ENCODE measurements around the gene TENM4. TPM values are rescaled to one million over a fixed set of nuclear protein-coding genes. Genes with fewer than 3 reads are reported as not detected.

Gene TENM4
- total RNA-seq, 1 donor from 2014 or later: 5.1 TPM

DNA sequence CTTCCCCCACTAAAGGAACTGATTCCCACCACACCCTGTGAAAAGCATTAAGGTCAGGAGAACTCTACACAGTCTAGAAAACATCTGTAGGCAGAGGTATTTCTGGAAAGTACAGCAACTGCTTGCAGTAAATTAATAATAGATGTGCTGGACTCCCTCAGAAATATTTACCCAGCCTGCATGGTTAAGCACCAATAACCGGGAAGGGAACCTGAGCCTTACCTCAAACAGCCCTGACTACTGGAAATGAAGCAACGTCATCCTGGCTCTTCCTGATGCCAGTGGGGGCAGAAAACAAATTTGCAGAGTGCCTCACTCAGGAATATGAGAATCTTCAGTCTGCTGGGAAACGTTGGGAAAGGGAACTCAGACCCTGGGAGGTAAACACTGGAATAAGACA is 318.1 kb downstream of the TENM4 start:
- no peak overlapping the region for H2AFZ ChIP-seq (replicated peaks)
- H3K9ac ChIP-seq: no peak overlapping the region
- no peak overlapping the region for H3K4me3 ChIP-seq
- Mint-ChIP-seq H3K27ac (no peak overlapping the region), H3K27me3 (ENCODE audit: insufficient read depth, low read depth) (peaks cover 5% of the 10 kb centered on the region), H3K9me3 (peaks cover 27% of the 10 kb centered on the region), H3K36me3 (peaks cover 8% of the 10 kb centered on the region), H3K4me3 (no peak overlapping the region), H3K4me1 (peaks cover 27% of the 10 kb centered on the region)
- peaks cover 26% of the 10 kb centered on the region for H3K4me1 ChIP-seq
- TF ChIP-seq EZH2 (IDR thresholded peaks at IDR 0.05) (no peak), EZH2phosphoT487 (IDR thresholded peaks at IDR 0.05) (no peak)
- TF ChIP-seq, protein P1, sequence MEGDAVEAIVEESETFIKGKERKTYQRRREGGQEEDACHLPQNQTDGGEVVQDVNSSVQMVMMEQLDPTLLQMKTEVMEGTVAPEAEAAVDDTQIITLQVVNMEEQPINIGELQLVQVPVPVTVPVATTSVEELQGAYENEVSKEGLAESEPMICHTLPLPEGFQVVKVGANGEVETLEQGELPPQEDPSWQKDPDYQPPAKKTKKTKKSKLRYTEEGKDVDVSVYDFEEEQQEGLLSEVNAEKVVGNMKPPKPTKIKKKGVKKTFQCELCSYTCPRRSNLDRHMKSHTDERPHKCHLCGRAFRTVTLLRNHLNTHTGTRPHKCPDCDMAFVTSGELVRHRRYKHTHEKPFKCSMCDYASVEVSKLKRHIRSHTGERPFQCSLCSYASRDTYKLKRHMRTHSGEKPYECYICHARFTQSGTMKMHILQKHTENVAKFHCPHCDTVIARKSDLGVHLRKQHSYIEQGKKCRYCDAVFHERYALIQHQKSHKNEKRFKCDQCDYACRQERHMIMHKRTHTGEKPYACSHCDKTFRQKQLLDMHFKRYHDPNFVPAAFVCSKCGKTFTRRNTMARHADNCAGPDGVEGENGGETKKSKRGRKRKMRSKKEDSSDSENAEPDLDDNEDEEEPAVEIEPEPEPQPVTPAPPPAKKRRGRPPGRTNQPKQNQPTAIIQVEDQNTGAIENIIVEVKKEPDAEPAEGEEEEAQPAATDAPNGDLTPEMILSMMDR (IDR thresholded peaks at IDR 0.05): no peak
- DNase-seq (ENCODE audit: low spot score): no peak
- H3K27ac ChIP-seq: no peak overlapping the region
- H4K20me1 ChIP-seq (ENCODE audit: low read depth): no peaks in the 10 kb centered on the region
- H3K9me3 ChIP-seq (ENCODE audit: low read depth): no peaks in the 10 kb centered on the region
- H3K4me2 ChIP-seq: no peak overlapping the region
- H3F3A ChIP-seq (ENCODE audit: low read depth): peaks cover 24% of the 10 kb centered on the region
- no peaks in the 10 kb centered on the region for H3K79me2 ChIP-seq (ENCODE audit: low read depth)
- no peaks in the 10 kb centered on the region for H3K36me3 ChIP-seq
- no peaks in the 10 kb centered on the region for H3K27me3 ChIP-seq

DNA sequence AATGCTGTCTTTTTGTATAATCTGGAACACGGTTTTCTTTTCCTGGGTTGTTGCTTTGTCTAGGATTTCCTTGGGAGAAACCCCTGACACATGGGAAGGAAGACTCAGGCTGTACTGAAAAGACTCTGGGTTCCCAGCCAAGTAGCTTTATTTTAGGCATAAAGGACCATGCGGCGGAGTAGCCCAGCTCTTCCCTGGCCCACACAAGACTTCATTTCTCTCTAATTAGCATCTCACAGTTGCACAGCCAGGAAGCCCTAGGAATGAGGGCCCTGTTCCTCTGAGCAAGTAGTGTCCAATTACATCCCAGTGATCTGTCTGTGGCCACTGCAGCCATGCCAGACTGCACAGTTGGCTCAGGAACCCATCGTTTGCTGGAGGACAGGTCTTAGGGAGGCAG is 319.5 kb downstream of the TENM4 start:
- Histone ChIP-seq H3K27ac (no peak overlapping the region), H3K4me2 (peak overlapping the region; percentile 8), H2AFZ (replicated peaks) (no peak overlapping the region), H3K27me3 (no peaks in the 10 kb centered on the region), H4K20me1 (ENCODE audit: low read depth) (no peaks in the 10 kb centered on the region), H3F3A (ENCODE audit: low read depth) (peaks cover 24% of the 10 kb centered on the region), H3K9me3 (ENCODE audit: low read depth) (no peaks in the 10 kb centered on the region), H3K36me3 (no peaks in the 10 kb centered on the region), H3K4me1 (peaks cover 26% of the 10 kb centered on the region), H3K4me3 (no peak overlapping the region), H3K79me2 (ENCODE audit: low read depth) (no peaks in the 10 kb centered on the region), H3K9ac (no peak overlapping the region)
- Mint-ChIP-seq H3K27me3 (ENCODE audit: insufficient read depth, low read depth) (peaks cover 3% of the 10 kb centered on the region), H3K4me3 (no peak overlapping the region), H3K36me3 (peaks cover 6% of the 10 kb centered on the region), H3K27ac (peak overlapping the region; percentile 77), H3K9me3 (peaks cover 14% of the 10 kb centered on the region), H3K4me1 (peaks cover 37% of the 10 kb centered on the region)
- DNase-seq (ENCODE audit: low spot score): peak; percentile 31
- TF ChIP-seq, protein P1 (IDR thresholded peaks at IDR 0.05): no peak
- no peak for TF ChIP-seq EZH2 (IDR thresholded peaks at IDR 0.05)
- TF ChIP-seq EZH2phosphoT487 (IDR thresholded peaks at IDR 0.05): no peak

DNA sequence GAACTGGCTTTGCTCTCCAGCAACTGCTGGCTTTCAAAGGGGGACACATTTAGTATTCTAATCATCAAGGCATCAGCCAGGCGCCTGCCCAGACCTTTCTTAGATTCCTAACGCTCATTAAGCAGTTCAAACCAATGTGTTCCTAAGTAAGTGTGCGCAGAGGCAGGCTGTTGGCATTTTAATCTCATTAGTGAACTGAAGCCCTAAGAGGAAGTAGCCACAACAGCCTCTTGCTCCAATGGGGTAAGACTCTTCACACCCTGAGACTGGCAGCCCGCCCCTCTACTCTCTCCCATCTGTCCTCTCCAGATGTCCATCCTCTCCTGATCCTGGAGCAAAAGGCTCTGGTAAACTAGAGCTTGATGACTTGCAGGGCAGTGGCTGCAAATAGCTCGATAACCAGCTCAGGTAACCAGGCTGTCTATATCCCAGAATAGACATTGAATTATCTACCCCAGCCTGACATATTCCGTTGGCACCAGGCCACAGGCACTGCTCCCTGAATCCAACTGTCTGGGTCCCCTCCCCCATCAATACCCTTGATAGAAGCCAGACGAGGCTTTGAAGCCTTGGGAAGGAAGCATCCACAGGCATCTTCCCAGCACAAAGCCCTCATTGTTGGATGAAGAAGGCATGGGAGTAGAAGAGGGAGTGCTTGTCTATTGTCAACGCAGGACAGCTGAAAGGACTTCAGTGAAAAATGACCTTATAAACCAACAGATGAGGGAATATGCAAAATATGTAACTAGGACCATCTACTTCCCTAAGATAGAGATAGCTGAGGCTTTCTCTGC is 321.1 kb downstream of the TENM4 start:
- no peak overlapping the region for H3K4me3 Mint-ChIP-seq
- H3K4me3 ChIP-seq: no peak overlapping the region
- no peak for TF ChIP-seq EZH2phosphoT487 (IDR thresholded peaks at IDR 0.05)
- H3K27me3 Mint-ChIP-seq (ENCODE audit: insufficient read depth, low read depth): peaks cover 3% of the 10 kb centered on the region
- H3K36me3 ChIP-seq: no peaks in the 10 kb centered on the region
- peaks cover 24% of the 10 kb centered on the region for H3F3A ChIP-seq (ENCODE audit: low read depth)
- peak overlapping the region; percentile 78 for H3K27ac Mint-ChIP-seq
- H2AFZ ChIP-seq (replicated peaks): no peak overlapping the region
- H3K27ac ChIP-seq: no peak overlapping the region
- H3K4me2 ChIP-seq: peak overlapping the region; percentile 46
- H3K79me2 ChIP-seq (ENCODE audit: low read depth): no peaks in the 10 kb centered on the region
- no peak overlapping the region for H3K9ac ChIP-seq
- H3K4me1 Mint-ChIP-seq: peaks cover 37% of the 10 kb centered on the region
- no peaks in the 10 kb centered on the region for H3K9me3 ChIP-seq (ENCODE audit: low read depth)
- peaks cover 4% of the 10 kb centered on the region for H3K36me3 Mint-ChIP-seq
- peaks cover 11% of the 10 kb centered on the region for H3K9me3 Mint-ChIP-seq
- no peaks in the 10 kb centered on the region for H4K20me1 ChIP-seq (ENCODE audit: low read depth)
- peaks cover 26% of the 10 kb centered on the region for H3K4me1 ChIP-seq
- peak; percentile 81 for DNase-seq (ENCODE audit: low spot score)
- H3K27me3 ChIP-seq: no peaks in the 10 kb centered on the region

DNA sequence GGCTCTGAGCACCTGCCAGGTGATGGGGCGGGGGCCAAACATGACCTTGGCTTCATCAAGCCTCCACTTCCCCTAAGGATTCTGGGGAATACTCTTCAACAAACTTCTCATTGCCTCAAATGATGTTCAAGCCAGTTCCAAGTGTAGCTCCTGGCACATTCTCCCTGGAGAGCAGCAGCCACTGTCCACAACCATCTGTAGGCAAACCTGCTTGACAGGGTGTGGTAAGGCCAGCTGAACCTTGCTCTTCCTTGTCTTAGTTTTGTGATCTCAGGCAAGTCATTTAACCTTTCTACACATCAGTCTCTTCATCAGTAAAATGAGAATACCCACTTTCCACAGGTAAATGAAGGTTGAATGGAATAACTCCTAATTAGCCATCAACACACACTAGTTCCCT is 323.3 kb downstream of the TENM4 start:
- H3K27me3 Mint-ChIP-seq (ENCODE audit: insufficient read depth, low read depth): peaks cover 3% of the 10 kb centered on the region
- Histone ChIP-seq H3K27me3 (no peaks in the 10 kb centered on the region), H3K27ac (no peak overlapping the region), H3K4me3 (no peak overlapping the region), H4K20me1 (ENCODE audit: low read depth) (no peaks in the 10 kb centered on the region), H3K36me3 (no peaks in the 10 kb centered on the region), H3F3A (ENCODE audit: low read depth) (peaks cover 24% of the 10 kb centered on the region), H3K9ac (no peak overlapping the region), H3K4me2 (no peak overlapping the region), H3K4me1 (peaks cover 26% of the 10 kb centered on the region), H3K79me2 (ENCODE audit: low read depth) (no peaks in the 10 kb centered on the region), H2AFZ (replicated peaks) (no peak overlapping the region), H3K9me3 (ENCODE audit: low read depth) (no peaks in the 10 kb centered on the region)
- TF ChIP-seq EZH2 (IDR thresholded peaks at IDR 0.05): no peak
- TF ChIP-seq EZH2phosphoT487 (IDR thresholded peaks at IDR 0.05): no peak
- TF ChIP-seq, protein P1 (IDR thresholded peaks at IDR 0.05): no peak
- peaks cover 11% of the 10 kb centered on the region for H3K9me3 Mint-ChIP-seq
- H3K36me3 Mint-ChIP-seq: peaks cover 4% of the 10 kb centered on the region
- H3K4me1 Mint-ChIP-seq: peaks cover 53% of the 10 kb centered on the region
- no peak overlapping the region for H3K27ac Mint-ChIP-seq
- DNase-seq (ENCODE audit: low spot score): no peak
- H3K4me3 Mint-ChIP-seq: no peak overlapping the region

Data from neural progenitor cell (in vitro differentiated cells).